NCI-H2107 treated with DMSO at 0.1 percent for 48 hours (cell line): ENCODE data around the gene NOX3.
"Not testable (repeated sequence)": the region's sequence is repeated elsewhere in the genome, so short reads cannot be mapped to it uniquely, and the experiment has no call there.

Experiments
- DNase-seq: peaks from one replicate; lab custom pipeline; 2025; ENCODE audit not compliant: unreplicated experiment; lab: John Stamatoyannopoulos, UW

NOX3 gene, protein sequence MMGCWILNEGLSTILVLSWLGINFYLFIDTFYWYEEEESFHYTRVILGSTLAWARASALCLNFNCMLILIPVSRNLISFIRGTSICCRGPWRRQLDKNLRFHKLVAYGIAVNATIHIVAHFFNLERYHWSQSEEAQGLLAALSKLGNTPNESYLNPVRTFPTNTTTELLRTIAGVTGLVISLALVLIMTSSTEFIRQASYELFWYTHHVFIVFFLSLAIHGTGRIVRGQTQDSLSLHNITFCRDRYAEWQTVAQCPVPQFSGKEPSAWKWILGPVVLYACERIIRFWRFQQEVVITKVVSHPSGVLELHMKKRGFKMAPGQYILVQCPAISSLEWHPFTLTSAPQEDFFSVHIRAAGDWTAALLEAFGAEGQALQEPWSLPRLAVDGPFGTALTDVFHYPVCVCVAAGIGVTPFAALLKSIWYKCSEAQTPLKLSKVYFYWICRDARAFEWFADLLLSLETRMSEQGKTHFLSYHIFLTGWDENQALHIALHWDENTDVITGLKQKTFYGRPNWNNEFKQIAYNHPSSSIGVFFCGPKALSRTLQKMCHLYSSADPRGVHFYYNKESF

DNA sequence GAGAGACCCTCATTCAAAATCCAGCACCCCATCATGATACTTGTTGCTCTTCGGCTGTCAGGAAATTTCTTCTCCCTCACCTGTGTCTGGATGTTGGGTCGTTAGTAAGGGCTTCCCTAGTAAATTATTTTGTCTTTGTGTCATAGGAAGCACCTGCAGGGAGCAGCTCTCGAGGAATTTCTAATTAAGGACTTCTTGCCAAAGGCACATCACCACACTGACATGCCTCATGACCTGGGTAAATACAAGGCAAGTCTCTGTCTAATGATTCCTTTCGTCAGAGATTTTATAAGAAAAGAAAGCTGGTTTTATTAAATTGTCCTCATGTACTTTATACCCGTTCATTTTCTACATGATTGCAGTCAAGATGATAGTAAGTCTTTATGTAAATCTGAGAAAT, at the start of gene NOX3:
NOX3 (minus strand) TSS at position 74 of the 400 bp plus-strand sequence; CDS start at position 35, 39 bp downstream.
- DNase-seq = no peak

DNA sequence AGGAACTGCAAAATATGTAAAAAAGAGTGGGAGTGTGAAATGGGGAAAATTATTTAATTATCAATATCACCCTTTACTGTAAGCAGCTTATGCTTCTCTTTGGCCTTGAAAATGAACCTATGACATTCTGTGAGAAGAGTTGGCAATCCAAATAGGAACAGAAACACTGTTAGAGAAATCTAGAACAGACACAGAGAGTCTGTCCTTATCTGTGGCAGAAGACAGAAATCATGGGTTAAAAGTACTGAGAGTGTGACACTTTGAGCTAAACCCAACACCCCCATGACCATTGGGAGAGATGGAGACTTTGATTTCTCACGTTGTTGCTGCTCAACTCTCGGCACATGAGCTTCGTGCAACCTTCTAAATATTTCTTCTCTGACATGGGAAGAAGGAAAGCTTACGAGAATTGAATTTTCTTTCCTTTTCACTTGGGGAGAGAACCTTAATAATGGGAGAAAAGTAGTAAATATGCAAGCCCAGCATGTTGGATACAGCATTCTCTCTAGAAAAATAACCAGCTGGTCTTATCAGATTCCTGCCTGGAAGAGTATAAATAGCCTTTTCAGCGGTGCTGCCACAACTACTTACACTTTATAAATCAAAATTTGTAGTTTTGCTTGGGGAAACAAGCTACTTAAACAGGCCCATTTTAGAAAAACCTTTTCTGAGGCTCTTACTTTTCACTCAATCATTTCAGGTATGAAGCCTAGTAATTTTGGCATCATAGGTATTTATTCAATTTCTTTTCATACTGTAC, 49.4 kb upstream of the NOX3 start:
- no peak for DNase-seq

DNA sequence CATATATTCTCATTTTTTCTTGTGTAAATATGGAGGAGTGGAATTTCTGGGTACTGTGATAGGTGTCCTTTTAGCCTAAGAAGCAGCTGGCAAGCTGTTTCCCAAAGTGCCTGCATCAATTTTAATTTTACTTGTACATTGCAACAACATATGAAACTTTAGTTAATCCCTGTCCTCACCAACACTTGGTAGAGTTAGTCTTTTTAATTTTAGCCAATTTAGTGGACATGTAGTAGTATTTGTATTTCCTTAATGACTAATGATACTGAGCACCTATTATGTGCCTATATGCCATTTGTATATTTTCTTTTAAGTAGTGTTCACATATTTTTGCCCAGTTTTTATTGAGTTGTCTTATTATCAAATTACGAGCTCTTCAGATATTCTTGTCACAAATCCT, 46.8 kb upstream of the NOX3 start:
- no peak for DNase-seq

DNA sequence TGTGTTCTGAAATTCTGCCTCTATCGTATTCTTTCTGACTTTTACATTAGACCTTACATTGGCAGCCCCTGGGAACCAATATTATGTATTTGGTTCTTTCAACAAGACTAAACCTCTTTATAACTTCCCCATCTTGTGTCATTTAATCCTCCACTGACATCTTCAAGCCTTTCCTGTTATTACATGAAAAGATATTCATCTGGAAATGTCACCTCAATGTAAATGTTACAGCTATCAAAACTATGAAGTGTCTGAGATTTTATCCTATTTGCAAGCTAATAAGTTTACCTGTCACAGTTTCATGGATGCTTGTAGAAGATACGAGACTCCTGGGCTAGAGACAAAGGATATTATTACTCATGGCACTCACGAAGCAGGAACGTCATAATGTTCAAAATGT, 43.9 kb upstream of the NOX3 start:
- DNase-seq = no peak

- no peak for DNase-seq
Measured at GRCh38 chr6:155498370-155498769, 42.7 kb upstream of the NOX3 start.

GRCh38 chr6:155497273-155497672, 41.6 kb upstream of the NOX3 start:
- no peak for DNase-seq

DNA sequence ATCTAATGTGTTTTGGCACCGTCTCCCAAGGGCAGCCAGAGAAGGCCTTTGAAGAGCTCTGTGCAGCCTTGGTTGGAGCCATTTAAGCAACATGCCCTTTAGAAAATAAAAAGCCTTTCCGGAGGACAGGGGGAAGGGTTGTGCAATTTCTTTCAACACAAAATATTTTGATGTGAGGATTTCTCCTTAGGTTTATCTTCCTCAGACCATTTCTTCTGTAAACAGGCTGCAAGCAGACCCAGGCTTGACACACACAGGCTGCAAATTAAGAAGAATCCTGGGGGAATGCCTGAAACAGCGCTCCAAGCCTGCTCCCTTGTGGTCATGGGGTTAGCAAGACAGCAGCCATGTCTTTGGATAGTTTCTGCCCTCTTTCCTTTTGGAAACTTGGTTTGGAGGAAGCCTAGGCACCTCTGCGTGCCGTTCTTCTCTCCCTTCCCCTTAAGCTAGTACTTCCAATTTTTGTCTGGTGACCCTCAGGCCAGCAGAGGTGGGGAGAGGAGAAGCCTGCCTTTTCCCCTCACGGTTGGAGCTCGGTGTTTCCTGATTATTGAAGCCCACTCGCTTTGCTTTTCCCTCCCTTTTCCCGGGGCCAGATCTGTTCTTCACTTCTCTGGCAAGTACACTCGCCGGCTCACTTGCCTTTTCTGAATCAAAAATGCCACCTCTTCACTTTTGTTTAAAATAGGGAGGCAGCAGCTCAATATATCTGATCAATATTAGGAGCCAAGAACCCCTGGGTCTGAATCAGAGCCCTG, 39.6 kb upstream of the NOX3 start:
- DNase-seq = peak; percentile 13

- no peak for DNase-seq
Measured at GRCh38 chr6:155493694-155494143, 38.1 kb upstream of the NOX3 start.

DNA sequence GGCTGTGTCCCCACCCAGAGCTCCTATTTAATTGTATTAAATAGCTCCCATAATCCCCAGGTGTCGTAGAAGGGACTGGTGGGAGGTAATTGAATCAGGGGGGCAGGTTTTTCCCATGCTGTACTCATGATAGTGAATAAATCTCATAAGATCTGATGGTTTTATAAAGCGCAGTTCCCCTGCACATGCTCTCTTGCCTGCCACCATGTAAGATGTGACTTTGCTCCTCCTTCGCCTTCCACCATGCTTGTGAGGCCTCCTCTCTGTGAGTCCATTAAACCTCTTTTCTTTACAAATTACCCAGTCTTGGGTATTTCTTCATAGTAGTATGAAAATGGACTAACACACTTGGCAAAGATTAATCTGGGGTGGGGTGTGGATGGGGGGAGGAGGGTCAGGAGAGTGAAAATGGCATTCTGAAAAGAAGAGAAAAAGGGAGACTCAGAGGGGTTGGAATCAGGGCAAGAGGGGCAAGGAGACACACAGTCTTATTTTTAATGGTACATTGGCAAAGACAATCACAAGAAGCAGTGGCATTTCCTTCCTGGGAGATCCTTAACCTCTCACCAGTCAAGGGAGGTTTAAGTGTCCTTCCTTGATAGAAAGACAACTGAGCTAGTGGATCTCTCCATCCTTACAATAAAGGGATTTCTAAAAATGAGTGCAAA, 37.5 kb upstream of the NOX3 start:
- no peak for DNase-seq

- no peak for DNase-seq
Measured at GRCh38 chr6:155492061-155492735, 36.6 kb upstream of the NOX3 start.

- no peak for DNase-seq
Measured at GRCh38 chr6:155491421-155491820, 35.8 kb upstream of the NOX3 start.

GRCh38 chr6:155488197-155488596, 32.6 kb upstream of the NOX3 start:
- DNase-seq = not testable (repeated sequence)

DNA sequence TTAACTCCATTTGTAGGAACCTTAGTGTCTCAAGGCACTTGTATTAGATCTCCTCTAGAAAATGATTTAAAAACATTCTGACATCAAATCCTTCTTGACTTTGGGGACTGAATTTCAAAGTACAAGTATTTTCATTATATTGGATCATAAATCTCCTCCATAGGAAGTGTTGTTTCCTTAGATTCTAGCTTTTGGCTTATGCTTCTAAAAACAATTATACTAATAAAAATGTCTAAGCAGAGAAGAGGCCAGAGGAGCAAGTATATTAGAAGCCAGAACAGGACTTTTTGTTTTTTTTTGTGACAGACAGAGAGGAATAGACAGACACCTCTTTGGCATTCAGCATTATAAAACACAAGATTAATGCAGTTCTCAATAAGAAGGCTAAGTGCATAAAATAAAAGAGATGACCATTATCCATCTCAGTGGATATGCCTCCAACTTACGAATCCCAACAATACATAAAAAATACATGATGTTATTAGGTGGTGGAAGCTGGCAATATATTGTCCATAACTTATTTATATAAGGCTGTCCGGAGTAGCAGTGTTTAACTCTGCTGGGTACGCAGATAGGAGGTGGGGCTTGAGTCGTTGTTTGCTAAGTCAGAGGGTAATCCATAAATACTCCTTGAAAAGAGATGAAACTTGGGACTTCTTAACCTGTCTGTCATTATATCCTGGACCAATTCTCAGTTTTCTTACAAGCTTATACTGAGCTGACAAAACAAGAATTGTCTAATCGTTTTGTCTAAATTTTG, 31.9 kb upstream of the NOX3 start:
- no peak for DNase-seq

- DNase-seq = no peak
Measured at GRCh38 chr6:155486721-155487294, 31.2 kb upstream of the NOX3 start.

DNA sequence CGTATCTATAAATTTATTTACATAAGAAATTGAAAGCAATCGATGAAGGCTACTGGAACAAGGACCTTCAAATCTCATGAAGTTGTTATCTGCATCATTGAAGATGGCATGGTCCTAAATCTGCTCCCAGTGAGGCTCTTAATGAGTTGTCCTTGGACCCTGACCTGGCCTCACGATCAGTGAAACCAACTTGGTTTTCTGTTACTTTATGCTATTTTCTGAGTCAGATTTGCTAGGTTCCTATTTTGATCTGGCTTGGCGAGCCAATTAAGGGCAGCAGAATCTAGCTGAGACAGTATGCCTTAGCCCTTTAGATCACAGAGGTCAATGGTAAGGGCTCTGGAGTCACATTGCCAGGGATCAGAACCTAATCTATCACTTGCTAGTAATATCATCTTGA, 30.1 kb upstream of the NOX3 start:
- DNase-seq = no peak

DNA sequence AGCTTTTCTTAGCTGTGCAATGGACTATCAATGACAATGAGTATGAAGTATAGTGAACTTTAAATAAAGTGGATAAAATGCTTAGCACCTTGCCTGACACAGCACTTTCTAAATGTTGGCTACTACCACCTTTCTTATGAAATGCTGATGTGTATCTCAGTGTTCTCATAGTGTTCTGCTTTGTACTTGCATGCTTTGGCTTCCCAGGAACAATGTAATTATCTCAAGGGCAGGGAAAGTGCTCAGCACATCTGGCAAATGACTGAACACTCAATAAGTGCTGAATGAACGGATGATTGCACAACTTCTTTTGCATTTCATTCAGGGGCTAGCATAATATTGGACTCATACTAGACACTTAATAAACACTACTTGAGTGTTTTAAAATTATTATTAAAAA, 28.2 kb upstream of the NOX3 start:
- no peak for DNase-seq

DNA sequence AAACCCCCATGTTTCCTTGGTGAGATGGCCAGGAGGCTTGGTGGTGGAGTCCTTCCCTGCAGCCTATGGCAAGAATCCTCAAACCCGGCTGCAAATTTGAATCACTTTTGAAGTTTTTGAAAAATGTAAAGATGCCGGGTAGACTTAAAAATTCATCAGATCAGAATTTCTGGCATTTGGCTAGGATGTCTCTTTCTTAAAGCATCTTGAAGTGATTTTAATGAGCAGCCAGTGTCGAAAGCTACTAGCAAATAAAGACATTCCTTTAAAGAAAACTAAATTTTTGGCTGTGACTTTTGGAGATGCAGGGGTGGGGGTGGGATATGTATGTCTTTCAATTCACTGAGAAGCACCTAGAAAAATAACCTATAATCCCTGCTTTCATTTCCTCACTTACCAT, 25.6 kb upstream of the NOX3 start:
- DNase-seq = no peak

DNA sequence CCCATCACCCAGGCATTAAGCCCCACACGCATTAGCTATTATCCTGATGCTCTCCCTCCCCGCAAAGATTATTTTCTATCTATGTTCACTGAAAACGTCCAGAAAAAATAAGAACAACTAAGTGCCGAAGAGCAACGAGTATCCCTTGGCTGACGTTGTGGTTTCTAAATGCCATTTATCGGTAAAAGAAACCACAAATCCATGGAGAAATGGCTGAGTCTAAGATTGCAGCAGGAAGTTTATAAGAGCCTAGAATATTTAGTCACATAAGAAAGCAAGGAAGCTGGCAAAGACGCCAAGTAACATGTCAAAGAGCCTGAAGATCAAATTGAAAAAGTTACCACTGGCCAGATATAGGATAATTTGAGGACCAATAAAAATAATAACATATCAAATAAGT, 18.1 kb upstream of the NOX3 start:
- DNase-seq = no peak

- DNase-seq = no peak
Measured at GRCh38 chr6:155472886-155473285, 17.2 kb upstream of the NOX3 start.
